Measurements from ENCODE around the gene SCYL2.

Gene SCYL2

DNA sequence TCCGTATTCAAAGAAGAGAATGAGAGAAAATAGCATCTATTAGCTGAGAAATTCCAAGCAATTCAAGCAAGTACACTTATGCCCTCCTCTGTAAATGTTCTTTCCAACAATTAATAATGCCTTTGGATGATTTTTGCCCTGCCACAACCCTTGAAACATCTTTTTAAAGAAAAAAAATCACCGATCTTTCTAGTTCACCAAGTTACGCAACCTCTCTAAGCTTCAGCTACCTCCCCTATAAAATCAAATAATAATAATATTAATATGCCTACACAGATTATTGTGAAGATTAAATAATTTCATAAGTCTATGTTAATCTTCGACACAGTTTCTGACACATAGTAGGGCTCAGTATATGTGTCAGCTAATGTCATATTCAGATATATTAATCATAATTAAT is 19.2 kb upstream of the SCYL2 start:
- no peak for DNase-seq (ENCODE audit: low read depth)
- H3K4me3 ChIP-seq (ENCODE audit: low read depth, low read length): no peak overlapping the region
- in situ Hi-C loops (cut with HindIII; ENCODE audit: low sequenced_read_pairs): no loop called here
- TF ChIP-seq, protein P1, sequence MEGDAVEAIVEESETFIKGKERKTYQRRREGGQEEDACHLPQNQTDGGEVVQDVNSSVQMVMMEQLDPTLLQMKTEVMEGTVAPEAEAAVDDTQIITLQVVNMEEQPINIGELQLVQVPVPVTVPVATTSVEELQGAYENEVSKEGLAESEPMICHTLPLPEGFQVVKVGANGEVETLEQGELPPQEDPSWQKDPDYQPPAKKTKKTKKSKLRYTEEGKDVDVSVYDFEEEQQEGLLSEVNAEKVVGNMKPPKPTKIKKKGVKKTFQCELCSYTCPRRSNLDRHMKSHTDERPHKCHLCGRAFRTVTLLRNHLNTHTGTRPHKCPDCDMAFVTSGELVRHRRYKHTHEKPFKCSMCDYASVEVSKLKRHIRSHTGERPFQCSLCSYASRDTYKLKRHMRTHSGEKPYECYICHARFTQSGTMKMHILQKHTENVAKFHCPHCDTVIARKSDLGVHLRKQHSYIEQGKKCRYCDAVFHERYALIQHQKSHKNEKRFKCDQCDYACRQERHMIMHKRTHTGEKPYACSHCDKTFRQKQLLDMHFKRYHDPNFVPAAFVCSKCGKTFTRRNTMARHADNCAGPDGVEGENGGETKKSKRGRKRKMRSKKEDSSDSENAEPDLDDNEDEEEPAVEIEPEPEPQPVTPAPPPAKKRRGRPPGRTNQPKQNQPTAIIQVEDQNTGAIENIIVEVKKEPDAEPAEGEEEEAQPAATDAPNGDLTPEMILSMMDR (IDR thresholded peaks at IDR 0.05; ENCODE audit: low read depth, low read length, missing control alignments): no peak

DNA sequence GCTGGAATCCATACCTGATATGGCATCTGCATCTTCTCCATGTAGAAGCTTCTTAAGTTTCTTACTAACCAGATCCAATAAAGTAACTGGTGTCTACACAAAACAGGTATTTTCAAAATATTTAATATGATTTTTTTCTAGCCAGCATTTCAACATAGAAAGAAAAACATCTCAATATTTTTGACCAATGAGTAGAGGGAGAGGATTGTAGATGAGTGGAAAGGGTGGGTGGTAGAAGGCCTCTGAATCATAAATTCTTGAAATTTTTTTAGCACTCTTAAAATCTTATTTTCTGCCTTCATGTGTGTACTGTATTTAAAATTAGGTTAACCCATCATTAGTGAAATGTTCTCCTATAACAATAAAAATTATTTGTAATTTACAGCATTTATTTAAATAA is 18.1 kb upstream of the SCYL2 start:
- no peak for DNase-seq (ENCODE audit: low read depth)
- no peak overlapping the region for H3K4me3 ChIP-seq (ENCODE audit: low read depth, low read length)
- TF ChIP-seq, protein P1 (IDR thresholded peaks at IDR 0.05; ENCODE audit: low read depth, low read length, missing control alignments): no peak
- in situ Hi-C loops (cut with HindIII; ENCODE audit: low sequenced_read_pairs): no loop called here

DNA sequence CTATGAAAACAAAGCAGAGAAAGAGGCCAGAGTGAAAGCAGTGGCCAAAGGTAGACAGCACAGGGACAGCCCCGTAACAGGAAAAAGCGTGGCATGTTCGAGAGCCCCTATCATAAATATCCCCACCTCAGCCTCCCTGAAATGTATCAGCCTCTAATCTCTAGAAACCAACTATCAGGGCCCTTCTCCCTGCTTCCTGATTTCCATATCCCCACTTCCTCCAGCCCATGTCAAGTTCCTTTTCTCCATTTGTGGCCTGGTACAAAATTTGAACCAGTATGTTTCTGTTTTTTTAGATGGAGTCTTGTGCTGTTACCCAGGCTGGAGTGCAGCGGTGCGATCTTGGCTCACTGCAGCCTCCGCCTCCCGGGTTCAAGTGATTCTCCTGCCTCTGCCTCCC is 17.0 kb upstream of the SCYL2 start:
- DNase-seq (ENCODE audit: low read depth): no peak
- in situ Hi-C loops (cut with HindIII; ENCODE audit: low sequenced_read_pairs): no loop called here
- TF ChIP-seq, protein P1 (IDR thresholded peaks at IDR 0.05; ENCODE audit: low read depth, low read length, missing control alignments): no peak
- H3K4me3 ChIP-seq (ENCODE audit: low read depth, low read length): no peak overlapping the region

DNA sequence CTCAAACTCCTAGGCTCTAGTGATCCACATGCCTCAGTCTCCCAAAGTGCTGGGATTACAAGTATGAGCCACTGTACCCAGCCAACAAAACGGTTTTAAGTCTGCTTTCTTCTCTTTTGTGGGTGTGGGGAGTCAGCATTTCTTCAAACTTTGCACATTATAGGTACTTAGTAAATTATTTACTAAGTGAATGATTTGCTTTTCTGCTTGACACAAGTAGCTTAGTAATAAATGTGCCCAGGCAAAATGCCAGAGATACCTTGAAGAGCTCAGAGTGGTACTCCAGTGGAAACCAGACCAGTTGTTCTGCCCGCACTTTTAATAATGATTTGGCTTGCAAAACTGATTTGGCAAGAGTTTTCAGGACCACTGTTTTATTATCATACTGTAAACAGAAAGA is 15.1 kb upstream of the SCYL2 start:
- in situ Hi-C loops (cut with HindIII; ENCODE audit: low sequenced_read_pairs): no loop called here
- TF ChIP-seq, protein P1 (IDR thresholded peaks at IDR 0.05; ENCODE audit: low read depth, low read length, missing control alignments): no peak
- H3K4me3 ChIP-seq (ENCODE audit: low read depth, low read length): no peak overlapping the region
- DNase-seq (ENCODE audit: low read depth): no peak

DNA sequence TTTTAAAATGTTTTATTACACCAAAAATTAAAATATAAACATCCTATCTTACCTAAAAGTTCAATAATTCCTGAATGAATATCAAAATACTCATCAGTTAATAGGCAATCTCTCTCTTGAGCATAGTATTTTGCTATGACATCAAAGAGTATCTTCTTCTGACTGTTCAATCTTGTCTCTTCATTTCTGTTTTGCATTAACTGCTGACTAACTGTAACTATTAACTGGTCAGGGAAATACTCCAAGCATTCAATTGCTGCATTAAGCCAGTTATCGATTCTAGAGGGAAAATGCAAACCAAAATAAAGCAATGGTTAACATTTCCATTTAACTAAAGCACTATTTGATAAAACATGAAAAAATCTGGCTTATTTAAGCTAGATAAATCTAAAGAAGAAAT is 13.5 kb upstream of the SCYL2 start:
- in situ Hi-C loops (cut with HindIII; ENCODE audit: low sequenced_read_pairs): no loop called here
- no peak overlapping the region for H3K4me3 ChIP-seq (ENCODE audit: low read depth, low read length)

DNA sequence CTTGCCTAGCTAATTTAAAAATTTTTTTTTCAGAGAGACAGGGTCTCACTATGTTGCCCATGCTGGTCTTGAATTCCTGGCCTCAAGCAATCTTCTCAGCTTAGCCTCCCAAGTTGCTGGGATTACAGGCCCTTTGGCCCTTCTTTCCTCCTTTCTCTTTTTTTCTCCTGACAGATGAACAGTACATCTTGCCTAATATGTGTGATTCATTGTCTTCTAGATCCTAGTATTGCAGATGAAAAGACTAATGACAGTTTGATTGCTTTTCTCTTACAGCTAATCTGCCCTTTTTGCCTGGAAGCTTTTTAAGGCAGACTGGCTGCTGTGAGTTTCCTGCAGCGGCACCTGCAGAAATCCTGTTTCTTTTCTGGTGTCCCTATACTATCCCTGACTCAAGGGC is 12.1 kb upstream of the SCYL2 start:
- TF ChIP-seq, protein P1 (IDR thresholded peaks at IDR 0.05; ENCODE audit: low read depth, low read length, missing control alignments): no peak
- in situ Hi-C loops (cut with HindIII; ENCODE audit: low sequenced_read_pairs): no loop called here
- no peak for DNase-seq (ENCODE audit: low read depth)
- H3K4me3 ChIP-seq (ENCODE audit: low read depth, low read length): no peak overlapping the region

More for the DNA sequence above, 13.5 kb upstream of the SCYL2 start:
- TF ChIP-seq, protein P1 (IDR thresholded peaks at IDR 0.05; ENCODE audit: low read depth, low read length, missing control alignments): no peak
- DNase-seq (ENCODE audit: low read depth): no peak

DNA sequence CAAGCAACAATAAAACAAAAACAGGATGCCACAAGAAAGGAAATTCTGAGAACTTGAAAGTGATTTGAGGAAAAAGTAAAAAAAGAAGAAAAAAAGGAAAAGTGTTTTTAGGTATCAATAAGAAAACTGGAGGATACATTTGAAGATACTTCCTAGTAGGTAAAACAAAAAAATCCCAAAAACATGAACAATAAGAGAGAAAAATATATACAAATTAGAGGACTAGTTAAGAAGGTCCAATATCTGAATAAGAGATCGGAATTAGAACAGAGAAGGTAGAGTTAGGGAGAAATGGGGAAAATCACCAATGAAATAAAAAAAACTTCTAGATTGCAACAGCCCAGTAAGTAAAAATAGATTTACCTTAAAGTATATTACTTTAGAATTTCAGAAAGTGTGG is 8.8 kb upstream of the SCYL2 start:
- TF ChIP-seq, protein P1 (IDR thresholded peaks at IDR 0.05; ENCODE audit: low read depth, low read length, missing control alignments): no peak
- no peak overlapping the region for H3K4me3 ChIP-seq (ENCODE audit: low read depth, low read length)
- in situ Hi-C loops (cut with HindIII; ENCODE audit: low sequenced_read_pairs): no loop called here
- DNase-seq (ENCODE audit: low read depth): no peak

Data from astrocyte of the cerebellum (primary cell).